Liver (tissue), 9 donors: ENCODE measurements around the gene FANCI. TPM values are rescaled to one million over a fixed set of nuclear protein-coding genes. Genes with fewer than 3 reads are reported as not detected.

ENCODE experiments used
- DNase-seq: peaks from one replicate; pipeline ENCODE4 v3.0.0-alpha.2; 2017; ENCODE audit warnings: low spot score
- H3K27ac ChIP-seq, 2 donors: one replicate each; pipeline ENCODE4 v1.7.0; 2013; ENCODE audit warnings: inconsistent platforms in 2 of 2, low read length in 2 of 2, control low read depth in 1 of 2, low read depth in 1 of 2, mild to moderate bottlenecking in 1 of 2
- H3K27me3 ChIP-seq, 4 donors: one replicate each; pipeline versions ENCODE4 v1.6.1 to v1.7.0; 2013; ENCODE audit warnings: low read length in 3 of 4, inconsistent platforms in 1 of 4, mild to moderate bottlenecking in 1 of 4, moderate library complexity in 1 of 4; ENCODE audit not compliant: control insufficient read depth in 4 of 4, insufficient read depth in 4 of 4
- H3K36me3 ChIP-seq, 4 donors: one replicate each; pipeline versions ENCODE4 v1.6.1 to v1.7.0; 2013; ENCODE audit warnings: low read length in 3 of 4, mild to moderate bottlenecking in 3 of 4, low read depth in 1 of 4, moderate library complexity in 1 of 4; ENCODE audit not compliant: control insufficient read depth in 4 of 4, insufficient read depth in 3 of 4
- H3K4me1 ChIP-seq, 4 donors: one replicate each; pipeline versions ENCODE4 v1.6.1 to v1.7.0; 2013; ENCODE audit warnings: low read length in 3 of 4, mild to moderate bottlenecking in 3 of 4, moderate library complexity in 1 of 4; ENCODE audit not compliant: control insufficient read depth in 4 of 4, insufficient read depth in 4 of 4
- H3K4me3 ChIP-seq, 3 donors: one replicate each; pipeline versions ENCODE4 v1.6.1 to v1.7.0; 2013; ENCODE audit warnings: low read length in 3 of 3, control low read depth in 1 of 3, low read depth in 1 of 3, mild to moderate bottlenecking in 1 of 3
- H3K9ac ChIP-seq, 2 donors: one replicate each; pipeline ENCODE4 v1.7.0; 2013; ENCODE audit warnings: low read length in 2 of 2, mild to moderate bottlenecking in 2 of 2, moderate library complexity in 2 of 2, control low read depth in 1 of 2, low read depth in 1 of 2
- H3K9me3 ChIP-seq, 4 donors: one replicate each; pipeline versions ENCODE4 v1.6.1 to v1.7.0; 2013; ENCODE audit warnings: low read length in 3 of 4; ENCODE audit not compliant: control insufficient read depth in 4 of 4
- ATF3 ChIP-seq: IDR thresholded peaks from 2 replicates; pipeline ENCODE4 v1.6.1; 2016; ENCODE audit warnings: antibody characterized with exemption
- CTCF ChIP-seq: fragments of 150-350 bp; IDR thresholded peaks from 2 replicates; pipeline ENCODE4 v1.5.1; 2017; ENCODE audit warnings: improper control_type of control experiment, low read depth, low read length; ENCODE audit not compliant: missing input control
- FOXA1 ChIP-seq: IDR thresholded peaks from 2 replicates; pipeline ENCODE4 v1.6.1; 2016; ENCODE audit warnings: antibody characterized with exemption
- FOXA2 ChIP-seq: IDR thresholded peaks from 2 replicates; pipeline ENCODE4 v1.6.1; 2016; ENCODE audit warnings: antibody characterized with exemption
- GABPA ChIP-seq, 2 donors: IDR thresholded peaks in 1 of 2; conservative IDR thresholded peaks in 1 of 2; 2 replicates each; pipeline ENCODE4 v1.6.1; 2016; ENCODE audit warnings: antibody characterized with exemption in 2 of 2, mild to moderate bottlenecking in 1 of 2, moderate library complexity in 1 of 2
- HNF4G ChIP-seq: IDR thresholded peaks from 2 replicates; pipeline ENCODE4 v1.6.1; 2016; ENCODE audit warnings: antibody characterized with exemption
- JUND ChIP-seq, 2 donors: IDR thresholded peaks; 2 replicates each; pipeline ENCODE4 v1.6.1; 2016; ENCODE audit warnings: antibody characterized with exemption in 2 of 2
- MAX ChIP-seq: IDR thresholded peaks from 2 replicates; pipeline ENCODE4 v1.6.1; 2016; ENCODE audit warnings: antibody characterized with exemption
- NR2F2 ChIP-seq: IDR thresholded peaks from 2 replicates; pipeline ENCODE4 v1.6.1; 2016; ENCODE audit warnings: antibody characterized with exemption
- RAD21 ChIP-seq, 2 donors: IDR thresholded peaks; 2 replicates each; pipeline ENCODE4 v1.6.1; 2016; ENCODE audit warnings: antibody characterized with exemption in 2 of 2, mild to moderate bottlenecking in 2 of 2
- REST ChIP-seq: IDR thresholded peaks from 2 replicates; pipeline ENCODE4 v1.6.1; 2016; ENCODE audit warnings: antibody characterized with exemption, mild to moderate bottlenecking
- SP1 ChIP-seq: IDR thresholded peaks from 2 replicates; pipeline ENCODE4 v1.6.1; 2018; ENCODE audit warnings: antibody characterized with exemption, mild to moderate bottlenecking
- TAF1 ChIP-seq: conservative IDR thresholded peaks from 2 replicates; pipeline ENCODE4 v1.6.1; 2016; ENCODE audit warnings: antibody characterized with exemption, mild to moderate bottlenecking
- YY1 ChIP-seq: IDR thresholded peaks from 2 replicates; pipeline ENCODE4 v1.6.1; 2016; ENCODE audit warnings: antibody characterized with exemption, mild to moderate bottlenecking
- ZBTB33 ChIP-seq: IDR thresholded peaks from 2 replicates; pipeline ENCODE4 v1.6.1; 2016; ENCODE audit warnings: antibody characterized with exemption
- WGBS: extraction: QIAGEN DNeasy Blood & Tissue Kit; methylation state at CpG from one replicate; pipeline ENCODE4 v1.1.7; 2013; 5-methylcytosine and 5-hydroxymethylcytosine counted together
- polyA plus RNA-seq, 2 donors: library from polyadenylated mRNA; stranded (reverse) in 1 of 2; unstranded in 1 of 2; fragments of 200-250 nt in 1 of 2; fragments of >200 nt in 1 of 2; fragmentation: Nextera tagmentation in 1 of 2; extraction: Ambion mirVana in 1 of 2; gene quantifications; one replicate each; pipeline versions ENCODE4 v1.2.1 to v1.2.3, GENCODE V29; 2013 to 2015
- total RNA-seq, 2 donors: library from RNA; depleted of rRNA; stranded (reverse); fragments of >200 nt; gene quantifications; one replicate each; pipeline ENCODE4 v1.2.3, GENCODE V29; 2014
- donor health status: healthy.
- donor health status: healthy.
- donor health status: healthy.
- donor health status: healthy.
- donor health status: healthy.

Gene FANCI
- total and polyA plus RNA-seq, 4 donors = 1.7 to 41.9 (median 2.3) TPM

GRCh38 chr15:89307791-89308190, 64.0 kb downstream of the FANCI start (continued):
- TF ChIP-seq ATF3 (no peak), CTCF (no peak)

- no peak overlapping the region for H3K9ac ChIP-seq
- no peaks in the 10 kb centered on the region for H3K9me3 ChIP-seq
- TF ChIP-seq JUND (IDR thresholded peaks at IDR 0.05) (no peak), SP1 (no peak), RAD21 (IDR thresholded peaks at IDR 0.05) (no peak), HNF4G (no peak), CTCF (no peak), GABPA (IDR thresholded peaks at IDR 0.05 in 1 of 2, conservative IDR thresholded peaks at IDR 0.05 in 1 of 2) (no peak), MAX (no peak), YY1 (no peak), ZBTB33 (no peak), NR2F2 (no peak), ATF3 (no peak), FOXA2 (no peak), TAF1 (no peak), FOXA1 (no peak), REST (no peak)
- H3K36me3 ChIP-seq = no peaks in the 10 kb centered on the region
- H3K27me3 ChIP-seq = no peaks in the 10 kb centered on the region
- H3K4me3 ChIP-seq = no peak overlapping the region
- WGBS = 63% methylated on average over 3 of the region's 3 CpGs
- H3K4me1 ChIP-seq = no peaks in the 10 kb centered on the region
- no peak for DNase-seq
- no peak overlapping the region for H3K27ac ChIP-seq
Measured at GRCh38 chr15:89308236-89308635, 64.5 kb downstream of the FANCI start.
